ENCODE data around the gene CHST3. TPM values are rescaled to one million over a fixed set of nuclear protein-coding genes. Genes with fewer than 3 reads are reported as not detected.

Gene CHST3
- total and polyA plus RNA-seq, 9 of the 15 experiments (the other 6 are each of a cell fraction or from before 2014, with no cell fraction given) = 0.01 to 1.3 (median 0.15) TPM

DNA sequence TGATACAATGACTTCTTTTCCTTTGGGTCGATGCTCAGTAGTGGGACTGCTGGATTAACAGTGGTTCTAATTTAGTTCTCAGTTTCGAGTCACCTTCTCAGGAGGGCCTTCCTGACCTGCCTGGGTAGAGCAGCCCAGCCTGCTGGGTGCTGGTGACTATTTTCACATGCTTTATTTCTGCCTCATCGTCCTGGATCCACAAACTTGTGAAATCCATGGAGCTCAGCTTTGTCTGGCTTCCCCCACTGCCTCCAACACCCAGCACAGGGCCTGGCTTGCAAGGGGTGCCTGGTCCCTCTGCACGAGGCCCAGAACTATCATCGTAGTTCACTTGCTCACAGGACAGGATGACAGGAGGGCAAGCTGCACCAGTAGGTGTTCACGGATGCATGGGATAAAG lies 77.3 kb downstream of the CHST3 start:
- FAIRE-seq = no peak
- in situ Hi-C loops (cut with MboI) (loop anchor here (10.0 kb wide), 1 partner anchor 727 kb away; the partner anchor contains the start of gene SLC29A3), intact Hi-C loops (cut with micrococcal nuclease) (loop anchor here (10.0 kb wide), 1 partner anchor 727 kb away; the partner anchor contains the start of gene SLC29A3)
- ChIA-PET POLR2A (interaction anchor here (0.6 to 1.3 kb wide), 2 partner anchors 18 to 287 kb away, joined by 3 read pairs; no protein-coding TSS in a partner anchor), CTCF (ENCODE audit: low intra/inter-chr PET ratio) (no interaction called here)
- H3K27me3 ChIP-seq (ENCODE audit: control insufficient read depth in 2 of 2, insufficient read depth in 2 of 2, low read length in 2 of 2) = peaks cover 0 to 22% of the 10 kb centered on the region in 2 experiments; a peak in 3 of 5 replicates
- H3K4me1 ChIP-seq (replicated peaks in 1 of 2; ENCODE audit: control insufficient read depth in 2 of 2, insufficient read depth in 2 of 2, low read length in 2 of 2) = peaks cover 7 to 8% of the 10 kb centered on the region in 2 experiments; a peak in 3 of 5 replicates
- no peak overlapping the region for H2AFZ ChIP-seq (ENCODE audit: low read depth, low read length)
- no peaks in the 10 kb centered on the region for H3K36me3 ChIP-seq (ENCODE audit: control insufficient read depth, insufficient read depth, low read length)
- H3K79me2 ChIP-seq (ENCODE audit: control insufficient read depth, insufficient read depth, low read length) = no peaks in the 10 kb centered on the region
- no TSS peak for BruUV-seq (replicated peaks)
- no peak for DNase-seq (ENCODE audit: extremely low read depth in 1 of 4, low spot score in 3 of 4)
- no peak for ATAC-seq
- TF ChIP-seq KDM1A (IDR thresholded peaks at IDR 0.05) (no peak), COPS2 (conservative IDR thresholded peaks at IDR 0.05) (no peak), ZNF696 (CRISPR knock-in tag; conservative IDR thresholded peaks at IDR 0.05) (no peak), MEF2D (tag; conservative IDR thresholded peaks at IDR 0.05; ENCODE audit: low read depth) (no peak), POLR2B (IDR thresholded peaks at IDR 0.05; ENCODE audit: low read depth, partially characterized antibody) (no peak), RNF2 (IDR thresholded peaks at IDR 0.05) (no peak), DDX20 (tag; IDR thresholded peaks at IDR 0.05; ENCODE audit: low read depth) (no peak), POLR2AphosphoS5 (IDR thresholded peaks at IDR 0.05; ENCODE audit: control insufficient read depth, insufficient read depth, low read depth, low read length) (no peak), YY1 (IDR thresholded peaks at IDR 0.05; ENCODE audit: borderline replicate concordance in 1 of 3, control insufficient read depth in 1 of 3, extremely low read depth in 1 of 3, insufficient read depth in 3 of 3, insufficient read length in 1 of 3, insufficient replicate concordance in 2 of 3, low read depth in 1 of 3, low read length in 2 of 3) (no peak), HMG20B (CRISPR knock-in tag; IDR thresholded peaks at IDR 0.05) (no peak), EZH2 (IDR thresholded peaks at IDR 0.05; ENCODE audit: borderline replicate concordance, low read depth, low read length) (no peak), MAFF (IDR thresholded peaks at IDR 0.05; ENCODE audit: low read length) (no peak), PHTF2 (CRISPR knock-in tag; IDR thresholded peaks at IDR 0.05) (no peak), CBFA2T3 (IDR thresholded peaks at IDR 0.05) (no peak), ARHGAP35 (IDR thresholded peaks at IDR 0.05; ENCODE audit: partially characterized antibody) (no peak), CSDE1 (IDR thresholded peaks at IDR 0.05) (no peak)
- TF ChIP-seq, protein P1, sequence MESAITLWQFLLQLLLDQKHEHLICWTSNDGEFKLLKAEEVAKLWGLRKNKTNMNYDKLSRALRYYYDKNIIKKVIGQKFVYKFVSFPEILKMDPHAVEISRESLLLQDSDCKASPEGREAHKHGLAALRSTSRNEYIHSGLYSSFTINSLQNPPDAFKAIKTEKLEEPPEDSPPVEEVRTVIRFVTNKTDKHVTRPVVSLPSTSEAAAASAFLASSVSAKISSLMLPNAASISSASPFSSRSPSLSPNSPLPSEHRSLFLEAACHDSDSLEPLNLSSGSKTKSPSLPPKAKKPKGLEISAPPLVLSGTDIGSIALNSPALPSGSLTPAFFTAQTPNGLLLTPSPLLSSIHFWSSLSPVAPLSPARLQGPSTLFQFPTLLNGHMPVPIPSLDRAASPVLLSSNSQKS (CRISPR knock-in tag; IDR thresholded peaks at IDR 0.05) = no peak
- TF ChIP-seq, protein P2, sequence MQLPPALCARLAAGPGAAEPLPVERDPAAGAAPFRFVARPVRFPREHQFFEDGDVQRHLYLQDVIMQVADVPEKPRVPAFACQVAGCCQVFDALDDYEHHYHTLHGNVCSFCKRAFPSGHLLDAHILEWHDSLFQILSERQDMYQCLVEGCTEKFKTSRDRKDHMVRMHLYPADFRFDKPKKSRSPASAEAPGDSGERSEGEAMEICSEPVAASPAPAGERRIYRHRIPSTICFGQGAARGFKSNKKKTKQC (CRISPR knock-in tag; IDR thresholded peaks at IDR 0.05) = no peak
- TF ChIP-seq, protein P3, sequence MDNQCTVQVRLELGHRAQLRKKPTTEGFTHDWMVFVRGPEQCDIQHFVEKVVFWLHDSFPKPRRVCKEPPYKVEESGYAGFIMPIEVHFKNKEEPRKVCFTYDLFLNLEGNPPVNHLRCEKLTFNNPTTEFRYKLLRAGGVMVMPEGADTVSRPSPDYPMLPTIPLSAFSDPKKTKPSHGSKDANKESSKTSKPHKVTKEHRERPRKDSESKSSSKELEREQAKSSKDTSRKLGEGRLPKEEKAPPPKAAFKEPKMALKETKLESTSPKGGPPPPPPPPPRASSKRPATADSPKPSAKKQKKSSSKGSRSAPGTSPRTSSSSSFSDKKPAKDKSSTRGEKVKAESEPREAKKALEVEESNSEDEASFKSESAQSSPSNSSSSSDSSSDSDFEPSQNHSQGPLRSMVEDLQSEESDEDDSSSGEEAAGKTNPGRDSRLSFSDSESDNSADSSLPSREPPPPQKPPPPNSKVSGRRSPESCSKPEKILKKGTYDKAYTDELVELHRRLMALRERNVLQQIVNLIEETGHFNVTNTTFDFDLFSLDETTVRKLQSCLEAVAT (IDR thresholded peaks at IDR 0.05) = no peak
- H3K27ac ChIP-seq (ENCODE audit: extremely low read depth, low read depth, low read length) = no peak overlapping the region
- no peak overlapping the region for H3K4me3 ChIP-seq
- H3K9ac ChIP-seq (ENCODE audit: insufficient read depth in 1 of 2, low read depth in 2 of 2, low read length in 2 of 2) = no peak overlapping the region
- no peaks in the 10 kb centered on the region for H4K20me1 ChIP-seq (replicated peaks; ENCODE audit: control insufficient read depth, insufficient read depth, low read length)
- H3K9me1 ChIP-seq (ENCODE audit: control insufficient read depth, insufficient read depth, low read length) = no peaks in the 10 kb centered on the region
- whole genome bisulfite sequencing (ENCODE audit: insufficient coverage, low coverage, missing lambda C conversion rate) = 12% methylated on average over 6 of the region's 6 CpGs
- H3K4me2 ChIP-seq (ENCODE audit: insufficient read depth, low read length) = no peak overlapping the region
- H3K9me3 ChIP-seq (replicated peaks; ENCODE audit: control insufficient read depth, insufficient read depth, low read depth, low read length) = no peaks in the 10 kb centered on the region

All from K562 (cell line).